PC-3 (cell line): ENCODE data around the gene FGD5. TPM values are rescaled to one million over a fixed set of nuclear protein-coding genes. Genes with fewer than 3 reads are reported as not detected.

Experiments
- ATAC-seq: fragments of 200-7000 bp; cut with Tn5 transposase; 2 replicates; pipeline ENCODE4 v1.9.1; 2020; ENCODE audit warnings: mild to moderate bottlenecking, moderate library complexity
- BruUV-seq: library from RNA; stranded (reverse); fragments of 400-500 nt; replicated peaks from 2 replicates; lab custom pipeline; 2021; lab: Mats Ljungman, UMichigan
- CTCF ChIA-PET: fragments of 300-600 bp; sonication (Branson Sonifier 250); formaldehyde crosslinking; loops from one replicate; lab custom pipeline; 2022; ENCODE audit warnings: antibody characterized with exemption; lab: Charles Lee
- POLR2A ChIA-PET: fragments of 300-600 bp; sonication (Branson Sonifier 250); formaldehyde crosslinking; loops from one replicate; lab custom pipeline; 2022; ENCODE audit warnings: antibody characterized with exemption; ENCODE audit not compliant: unreplicated experiment; lab: Charles Lee
- DNase-seq: peaks from one replicate; pipeline ENCODE4 v3.0.0-alpha.2; 2015
- H2AFZ ChIP-seq: fragments of 300-600 bp; sonication (generic); 2 replicates; pipeline ENCODE4 v1.6.0; 2016; ENCODE audit warnings: antibody characterized with exemption, low read length
- H3F3A ChIP-seq: fragments of 300-600 bp; sonication (generic); one replicate; pipeline ENCODE4 v1.6.0; 2017; ENCODE audit warnings: antibody characterized with exemption, low read length, control low read depth, mild to moderate bottlenecking; ENCODE audit not compliant: unreplicated experiment
- H3K27ac ChIP-seq: fragments of 300-600 bp; sonication (generic); 2 replicates; pipeline ENCODE4 v1.5.1; 2016; ENCODE audit warnings: mild to moderate bottlenecking, low read length
- H3K27me3 ChIP-seq: fragments of 300-600 bp; sonication (generic); 2 replicates; pipeline ENCODE4 v1.6.1; 2016; ENCODE audit warnings: low read length, mixed read lengths
- H3K36me3 ChIP-seq: fragments of 300-600 bp; sonication (generic); 2 replicates; pipeline ENCODE4 v1.6.1; 2016; ENCODE audit warnings: low read depth, mixed run types, low read length, mixed read lengths
- H3K4me1 ChIP-seq: fragments of 300-600 bp; sonication (generic); 2 replicates; pipeline ENCODE4 v1.5.1; 2016; ENCODE audit warnings: low read length; ENCODE audit not compliant: insufficient read depth
- H3K4me2 ChIP-seq: fragments of 300-600 bp; sonication (generic); 2 replicates; pipeline ENCODE4 v1.6.0; 2016; ENCODE audit warnings: low read length
- H3K4me3 ChIP-seq: fragments of 300-600 bp; sonication (generic); 2 replicates; pipeline ENCODE4 v1.5.1; 2016; ENCODE audit warnings: mild to moderate bottlenecking, low read length, mixed read lengths
- H3K79me2 ChIP-seq: fragments of 300-600 bp; sonication (generic); 2 replicates; pipeline ENCODE4 v1.6.1; 2017; ENCODE audit warnings: low read length, mixed read lengths
- H3K9ac ChIP-seq: fragments of 300-600 bp; sonication (generic); 2 replicates; pipeline ENCODE4 v1.6.0; 2016; ENCODE audit warnings: mild to moderate bottlenecking, low read length
- H3K9me2 ChIP-seq: fragments of 300-600 bp; sonication (generic); replicated peaks from 2 replicates; pipeline ENCODE4 v1.6.1; 2016; ENCODE audit warnings: mixed run types, low read length, mixed read lengths
- H3K9me3 ChIP-seq: fragments of 300-600 bp; sonication (generic); 2 replicates; pipeline ENCODE4 v1.6.1; 2016; ENCODE audit warnings: low read length, mixed read lengths
- H4K20me1 ChIP-seq: fragments of 300-600 bp; sonication (generic); 2 replicates; pipeline ENCODE4 v1.6.1; 2016; ENCODE audit warnings: low read length, mixed read lengths
- EZH2 ChIP-seq: fragments of 300-600 bp; sonication (generic); IDR thresholded peaks from one replicate; pipeline ENCODE4 v1.6.1; 2017; ENCODE audit warnings: antibody characterized with exemption, mild to moderate bottlenecking, low read length; ENCODE audit not compliant: unreplicated experiment
- EZH2phosphoT487 ChIP-seq: fragments of 300-600 bp; sonication (generic); IDR thresholded peaks from 2 replicates; pipeline ENCODE4 v1.6.1; 2018; ENCODE audit warnings: mild to moderate bottlenecking, antibody characterized with exemption, low read length, borderline replicate concordance
- intact Hi-C: fragments of 100-400 bp; cut with micrococcal nuclease; formaldehyde crosslinking; loops from 2 replicates; pipeline ENCODE4 v1.9.0; 2023
- total RNA-seq: library from RNA; depleted of rRNA; stranded (reverse); fragments of >200 nt; gene quantifications from 2 replicates; pipeline ENCODE4 v1.2.3, GENCODE V29; 2014
- TF ChIP-seq, protein P1 (sequence below): fragments of 300-600 bp; sonication (generic); conservative IDR thresholded peaks from 2 replicates; pipeline ENCODE4 v1.5.1; 2017; ENCODE audit warnings: antibody characterized with exemption, low read depth, mild to moderate bottlenecking, low read length

FGD5 gene
- total RNA-seq, 1 experiment from 2014 or later = not detected

DNA sequence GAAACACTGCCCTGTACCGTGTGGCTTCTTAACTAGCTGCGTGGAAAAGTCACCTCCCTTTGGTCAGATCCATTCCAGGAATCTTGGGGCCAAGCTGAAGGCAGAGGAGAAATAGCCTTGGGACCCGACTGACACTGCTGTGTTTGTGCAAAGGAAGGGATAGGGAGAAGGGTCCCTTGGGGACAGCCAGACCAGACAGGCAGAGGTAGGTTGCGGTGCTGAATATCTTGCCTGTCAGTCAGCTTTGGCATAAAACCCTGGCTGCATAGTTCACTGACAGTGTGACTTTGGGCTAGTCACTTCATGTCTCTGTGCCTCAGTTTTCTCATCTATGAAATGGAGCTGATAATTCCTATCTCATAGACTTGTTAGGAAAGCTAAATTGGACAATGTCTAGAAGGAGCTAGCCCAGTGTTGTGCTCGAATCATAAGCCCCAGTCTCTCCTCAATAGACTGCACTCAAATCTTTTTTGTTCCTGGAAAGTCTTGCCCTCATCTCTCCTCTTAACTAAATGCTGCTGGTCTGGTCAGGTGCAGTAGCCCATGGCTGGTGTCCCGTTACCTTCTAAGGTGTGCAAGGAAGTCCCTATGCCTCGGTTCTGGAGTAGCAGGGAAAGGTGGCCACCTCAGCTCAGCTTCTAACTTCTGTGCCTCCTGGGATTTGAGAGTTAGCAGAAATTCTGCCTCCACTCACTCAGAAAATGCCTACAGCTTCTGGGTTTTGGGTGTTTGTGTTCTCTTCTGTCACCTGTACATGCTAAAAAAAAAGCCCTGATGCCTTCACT, 25.8 kb downstream of the FGD5 start:
- H3K79me2 ChIP-seq = no peaks in the 10 kb centered on the region
- no peak for ATAC-seq
- no peaks in the 10 kb centered on the region for H3K4me1 ChIP-seq
- no peak overlapping the region for H3K27ac ChIP-seq
- H3K27me3 ChIP-seq = peaks cover 84% of the 10 kb centered on the region
- no peak overlapping the region for H2AFZ ChIP-seq
- H3K9ac ChIP-seq = no peak overlapping the region
- BruUV-seq = no TSS peak
- no peaks in the 10 kb centered on the region for H4K20me1 ChIP-seq
- no peaks in the 10 kb centered on the region for H3K9me3 ChIP-seq
- intact Hi-C loops = no loop called here
- no peaks in the 10 kb centered on the region for H3K9me2 ChIP-seq
- CTCF ChIA-PET = no interaction called here
- POLR2A ChIA-PET = no interaction called here
- no peaks in the 10 kb centered on the region for H3F3A ChIP-seq
- no peaks in the 10 kb centered on the region for H3K36me3 ChIP-seq
- TF ChIP-seq EZH2 = no peak
- TF ChIP-seq, protein P1, sequence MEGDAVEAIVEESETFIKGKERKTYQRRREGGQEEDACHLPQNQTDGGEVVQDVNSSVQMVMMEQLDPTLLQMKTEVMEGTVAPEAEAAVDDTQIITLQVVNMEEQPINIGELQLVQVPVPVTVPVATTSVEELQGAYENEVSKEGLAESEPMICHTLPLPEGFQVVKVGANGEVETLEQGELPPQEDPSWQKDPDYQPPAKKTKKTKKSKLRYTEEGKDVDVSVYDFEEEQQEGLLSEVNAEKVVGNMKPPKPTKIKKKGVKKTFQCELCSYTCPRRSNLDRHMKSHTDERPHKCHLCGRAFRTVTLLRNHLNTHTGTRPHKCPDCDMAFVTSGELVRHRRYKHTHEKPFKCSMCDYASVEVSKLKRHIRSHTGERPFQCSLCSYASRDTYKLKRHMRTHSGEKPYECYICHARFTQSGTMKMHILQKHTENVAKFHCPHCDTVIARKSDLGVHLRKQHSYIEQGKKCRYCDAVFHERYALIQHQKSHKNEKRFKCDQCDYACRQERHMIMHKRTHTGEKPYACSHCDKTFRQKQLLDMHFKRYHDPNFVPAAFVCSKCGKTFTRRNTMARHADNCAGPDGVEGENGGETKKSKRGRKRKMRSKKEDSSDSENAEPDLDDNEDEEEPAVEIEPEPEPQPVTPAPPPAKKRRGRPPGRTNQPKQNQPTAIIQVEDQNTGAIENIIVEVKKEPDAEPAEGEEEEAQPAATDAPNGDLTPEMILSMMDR = no peak
- TF ChIP-seq EZH2phosphoT487 = no peak
- H3K4me3 ChIP-seq = no peak overlapping the region
- no peak overlapping the region for H3K4me2 ChIP-seq
- no peak for DNase-seq

DNA sequence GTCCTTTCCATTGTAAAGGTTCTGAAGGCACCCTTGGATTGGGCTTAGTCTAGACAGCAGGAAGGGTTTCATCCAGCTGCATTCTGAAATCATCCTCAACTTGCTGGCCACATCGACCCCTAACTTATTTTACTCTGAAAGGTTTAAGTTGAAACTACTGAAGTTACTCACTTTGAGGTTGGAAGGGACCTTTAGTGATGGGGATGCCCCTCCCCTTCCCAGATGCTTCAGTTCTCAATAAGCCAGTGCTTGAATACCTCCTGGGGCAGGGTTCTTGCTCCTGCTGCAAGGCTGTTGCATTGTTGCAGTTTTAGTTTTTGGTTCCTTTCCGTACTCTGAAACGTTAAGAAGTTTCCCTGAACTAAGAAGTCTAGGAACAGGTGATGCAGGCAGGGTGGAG, 26.4 kb downstream of the FGD5 start:
- intact Hi-C loops = no loop called here
- H3K79me2 ChIP-seq = no peaks in the 10 kb centered on the region

DNA sequence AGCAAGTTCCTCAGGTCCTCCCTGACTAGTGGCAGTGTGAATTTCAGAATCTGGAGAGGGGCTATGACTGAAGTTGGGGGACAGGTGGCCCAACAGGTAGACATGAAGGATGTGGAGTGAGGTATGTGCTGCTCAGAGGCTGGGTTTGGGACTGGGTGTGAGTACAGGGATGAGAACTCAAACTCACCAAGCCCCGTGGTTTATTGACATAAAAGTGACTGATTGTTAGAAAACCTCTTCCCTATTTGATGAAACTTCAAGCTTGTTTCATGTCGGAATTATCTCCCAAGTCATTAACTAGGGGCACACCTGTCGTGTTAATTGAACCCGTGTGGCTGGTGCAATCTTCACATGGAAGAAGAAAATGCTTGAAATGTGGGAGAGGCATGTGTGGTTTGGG, 27.1 kb downstream of the FGD5 start:
- Histone ChIP-seq H4K20me1 (no peaks in the 10 kb centered on the region), H3K9ac (no peak overlapping the region), H3K79me2 (no peaks in the 10 kb centered on the region), H3K4me3 (no peak overlapping the region), H3F3A (no peaks in the 10 kb centered on the region), H3K36me3 (no peaks in the 10 kb centered on the region), H3K27ac (no peak overlapping the region), H3K4me1 (no peaks in the 10 kb centered on the region), H3K9me2 (no peaks in the 10 kb centered on the region), H3K9me3 (no peaks in the 10 kb centered on the region), H3K4me2 (no peak overlapping the region), H3K27me3 (peaks cover 83% of the 10 kb centered on the region), H2AFZ (no peak overlapping the region)
- intact Hi-C loops = no loop called here
- ChIA-PET POLR2A (no interaction called here), CTCF (no interaction called here)
- no peak for DNase-seq
- no TSS peak for BruUV-seq
- ATAC-seq = no peak
- TF ChIP-seq EZH2 = no peak
- TF ChIP-seq, protein P1 = no peak
- TF ChIP-seq EZH2phosphoT487 = no peak

More for the DNA sequence above, 26.4 kb downstream of the FGD5 start:
- no TSS peak for BruUV-seq
- no peak for TF ChIP-seq EZH2phosphoT487
- TF ChIP-seq, protein P1 = no peak
- ChIA-PET POLR2A (no interaction called here), CTCF (no interaction called here)
- no peaks in the 10 kb centered on the region for H4K20me1 ChIP-seq
- H3F3A ChIP-seq = no peaks in the 10 kb centered on the region
- H3K9ac ChIP-seq = no peak overlapping the region
- no peaks in the 10 kb centered on the region for H3K9me2 ChIP-seq
- no peak overlapping the region for H2AFZ ChIP-seq
- H3K9me3 ChIP-seq = no peaks in the 10 kb centered on the region
- ATAC-seq (no peak), DNase-seq (no peak)
- H3K4me1 ChIP-seq = no peaks in the 10 kb centered on the region
- peaks cover 84% of the 10 kb centered on the region for H3K27me3 ChIP-seq
- H3K36me3 ChIP-seq = no peaks in the 10 kb centered on the region
- H3K27ac ChIP-seq = no peak overlapping the region
- no peak overlapping the region for H3K4me2 ChIP-seq
- no peak overlapping the region for H3K4me3 ChIP-seq
